Cerebellar nuclear complex (tissue), 1 donor: Measurements from ENCODE around the gene C1orf50.
"Not testable (repeated sequence)": the region's sequence is repeated elsewhere in the genome, so short reads cannot be mapped to it uniquely, and the experiment has no call there.

Source experiments
- DNase-seq, 2 experiments: peaks; one replicate each; lab custom pipeline; 2025; lab: John Stamatoyannopoulos, UW

Gene C1orf50

DNA sequence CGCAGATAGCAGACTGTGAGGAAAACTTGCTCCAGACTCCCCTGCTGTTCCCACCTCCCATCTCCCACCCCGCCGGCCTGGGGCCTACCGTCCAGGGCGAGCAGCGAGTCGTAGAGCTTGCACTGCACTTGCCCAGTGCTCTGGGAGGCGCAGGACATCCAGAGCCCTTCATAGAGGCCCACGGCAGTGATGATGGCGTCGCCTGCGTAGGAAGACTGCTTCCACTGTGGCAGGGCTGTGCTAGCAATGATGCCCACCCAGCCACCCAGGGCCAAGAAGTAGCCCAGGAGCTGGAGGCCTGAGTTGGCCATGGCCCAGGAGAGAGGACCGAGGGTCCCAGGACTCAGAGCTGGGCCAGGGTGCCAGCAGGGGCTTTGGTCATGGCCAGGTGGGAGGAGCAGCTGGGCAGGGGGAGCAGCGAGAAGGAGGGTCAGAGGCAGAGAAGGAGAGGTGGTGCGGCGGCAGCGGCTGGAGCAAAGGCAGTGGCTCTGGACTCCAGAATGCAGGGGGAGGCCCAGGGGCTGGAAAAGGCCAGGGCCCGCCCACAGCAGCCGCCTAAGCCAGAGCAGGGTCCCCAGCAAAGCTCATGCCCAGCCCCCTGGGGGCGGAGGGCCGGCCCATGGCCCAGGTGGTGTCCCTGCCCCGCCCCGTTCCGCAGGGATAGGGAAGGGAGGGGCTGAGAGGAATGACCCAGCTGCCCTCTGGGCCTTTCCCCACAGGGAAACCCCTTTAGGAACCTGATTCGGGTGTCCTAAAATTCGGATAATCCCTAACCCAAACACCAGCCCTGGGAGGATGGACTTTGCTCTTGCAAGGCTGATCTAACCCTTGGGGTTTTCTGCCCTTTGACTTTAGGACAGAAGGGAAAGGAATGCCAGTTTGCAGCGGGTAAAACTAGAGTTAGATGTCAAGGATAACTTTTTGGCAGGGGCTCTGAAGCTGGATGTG is 27.0 kb upstream of the C1orf50 start, which contains the start of gene CLDN19:
Gene CLDN19, minus strand, starts transcription at position 484 of the 948 bp plus-strand sequence. Its CDS starts 173 bp downstream, at position 311.
- no peak for DNase-seq

DNA sequence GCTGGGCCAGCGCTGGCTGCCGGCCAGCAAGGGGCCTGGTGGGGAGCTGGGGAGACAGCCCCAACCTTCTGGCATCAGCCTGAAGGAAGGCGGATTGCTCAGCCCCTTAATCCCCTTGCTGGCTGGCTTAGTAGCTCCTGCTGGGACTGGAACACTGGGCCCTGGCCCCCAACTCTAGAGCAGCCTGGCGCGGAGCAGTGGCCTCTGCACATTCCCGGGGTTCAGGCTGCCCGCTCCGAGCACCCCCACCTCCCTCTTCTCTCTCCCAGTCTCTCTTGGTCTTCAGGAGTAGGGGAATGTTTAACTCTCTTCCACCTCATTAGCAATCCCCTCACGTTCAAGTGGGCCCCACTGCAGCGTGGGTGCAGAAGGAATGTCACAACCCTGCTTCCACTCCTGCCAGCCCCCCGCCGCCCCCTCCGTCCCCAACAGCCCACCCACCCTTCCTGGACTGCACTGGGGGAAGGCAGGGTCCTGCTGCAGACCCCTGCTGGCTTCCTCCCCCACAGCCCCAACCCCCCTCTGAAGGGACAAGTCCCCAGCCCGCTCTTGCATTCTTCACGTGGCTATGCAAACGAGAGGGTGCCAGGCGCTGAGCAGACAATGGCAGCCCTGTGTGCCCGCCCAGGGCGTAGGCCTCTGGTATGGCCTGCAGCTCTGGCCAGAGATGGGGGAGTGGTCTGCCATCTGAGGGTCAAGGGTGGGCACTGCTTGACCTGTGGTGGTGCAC is 26.0 kb upstream of the C1orf50 start:
- no peak for DNase-seq

DNA sequence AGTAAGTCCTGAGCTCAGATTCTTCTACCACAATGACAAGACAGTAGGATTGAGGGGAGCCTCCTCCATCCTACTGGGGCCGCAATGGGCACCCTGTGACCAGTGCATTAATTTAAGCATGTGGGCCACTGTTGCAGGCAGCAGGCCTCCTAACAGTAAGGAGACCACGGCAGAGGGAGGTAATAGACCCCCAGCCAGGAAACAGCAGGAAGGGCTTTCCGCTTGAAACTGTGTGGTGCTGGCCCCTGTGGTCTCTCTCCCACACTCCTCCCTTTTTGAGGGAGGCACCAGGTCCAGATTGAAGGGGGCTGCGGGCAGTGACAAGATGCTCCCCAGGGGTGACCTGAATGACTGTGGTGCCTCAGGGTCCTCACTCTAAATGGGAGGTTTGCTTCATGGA is 25.3 kb upstream of the C1orf50 start:
- no peak for DNase-seq

DNA sequence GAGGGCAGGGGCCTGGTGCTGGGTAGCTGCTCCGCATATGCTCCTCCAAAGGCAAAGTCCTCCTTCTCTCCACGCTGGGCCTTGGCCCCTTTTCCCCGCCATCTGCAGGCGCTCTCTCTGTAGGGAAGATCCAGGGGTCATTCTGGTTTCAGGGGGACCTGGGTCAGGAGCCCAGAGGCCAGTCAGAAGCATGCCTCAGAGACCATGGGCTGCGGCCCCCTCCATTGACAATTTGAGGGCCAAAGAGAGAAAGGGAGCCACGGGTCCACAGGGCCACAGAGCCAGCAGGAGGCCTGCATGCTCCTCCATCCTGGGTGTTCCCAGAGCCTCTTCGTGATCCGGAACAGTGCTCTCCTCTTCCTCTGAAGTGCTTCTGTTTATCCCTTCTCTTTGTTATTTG is 24.9 kb upstream of the C1orf50 start:
- no peak for DNase-seq

DNA sequence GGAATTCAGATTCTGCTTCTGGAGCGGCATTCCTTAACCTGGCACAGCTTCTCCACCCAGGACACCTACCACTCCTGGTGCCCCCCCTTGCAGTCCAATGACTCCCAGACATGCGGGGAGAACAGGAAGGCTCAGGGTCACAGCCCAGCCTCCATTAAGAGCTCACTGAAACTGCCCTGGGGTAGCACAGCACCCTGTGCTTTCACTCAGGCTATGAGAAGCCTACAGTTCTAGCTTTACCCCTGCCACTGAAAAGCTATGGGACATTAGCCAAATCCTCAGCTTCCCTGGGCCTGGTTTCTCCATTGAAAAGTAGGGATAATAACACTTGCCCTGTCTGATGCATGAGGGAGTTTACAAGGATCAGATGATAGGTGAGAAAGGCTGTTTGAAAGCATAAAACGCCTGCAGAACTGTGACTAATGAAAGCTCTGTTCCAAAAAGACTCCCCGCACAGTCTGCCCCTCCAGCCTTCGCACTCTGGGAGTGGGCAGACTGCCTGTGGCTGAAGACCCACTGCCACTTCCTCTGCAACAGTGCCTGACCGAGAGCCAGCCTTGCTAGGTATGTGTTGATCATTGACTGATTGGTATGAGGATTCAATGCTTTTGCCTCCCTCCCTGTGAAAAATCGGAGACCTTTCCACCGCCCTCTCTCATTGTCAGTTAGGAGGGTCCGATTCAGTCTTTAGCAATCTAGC is 24.3 kb upstream of the C1orf50 start:
- DNase-seq, result no peak

DNA sequence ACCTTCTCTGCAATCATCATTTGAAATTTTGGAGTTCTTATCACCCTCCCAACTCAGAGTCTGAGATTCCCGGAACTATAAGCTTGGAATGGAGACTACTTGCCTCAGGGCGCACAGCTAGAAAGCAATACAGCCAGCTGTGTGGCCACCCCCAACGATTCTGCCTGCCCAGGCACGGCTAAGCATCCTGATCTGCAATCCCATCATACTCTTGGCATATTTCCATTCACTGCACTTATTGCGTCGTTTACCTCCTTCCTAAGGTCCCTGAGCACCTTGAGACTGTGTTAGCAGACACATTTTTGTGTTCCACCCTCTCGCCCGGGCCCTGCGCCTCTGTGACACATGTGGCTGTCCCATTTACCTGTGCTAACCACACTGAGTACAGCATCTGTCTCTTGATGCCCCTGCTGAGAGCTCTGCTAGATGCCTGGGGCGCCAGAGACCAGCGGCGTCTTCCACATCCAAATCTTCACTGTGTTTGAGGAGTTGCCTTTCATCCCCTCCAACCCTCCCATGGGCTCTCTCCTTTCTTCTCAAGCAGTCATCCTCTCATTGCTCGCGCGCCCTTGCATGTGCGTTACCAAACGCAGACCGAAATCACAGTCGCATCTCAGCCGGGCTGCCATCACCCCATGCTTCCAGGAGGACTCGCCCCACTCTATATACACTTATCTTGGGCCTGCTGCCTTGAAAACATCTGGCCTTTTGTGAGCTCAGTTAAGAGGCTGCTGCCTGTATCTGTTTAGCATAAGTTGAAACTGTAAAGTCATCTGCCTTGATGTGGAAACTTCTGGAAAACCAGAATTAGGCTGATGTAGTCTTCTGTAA is 23.5 kb upstream of the C1orf50 start:
- DNase-seq, result no peak

DNA sequence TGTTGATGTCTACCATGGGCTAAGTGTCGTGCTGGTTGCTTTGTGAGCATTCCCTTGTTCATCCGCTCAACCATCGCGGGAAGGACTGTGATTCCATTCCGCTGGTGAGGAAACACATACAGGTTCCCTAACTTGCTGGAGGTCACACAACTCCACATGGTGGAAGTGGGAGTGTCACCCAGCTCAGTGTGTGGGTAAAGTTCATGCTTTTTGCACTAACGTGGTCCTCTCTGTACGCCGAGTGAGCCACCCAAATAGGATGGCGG is 23.0 kb upstream of the C1orf50 start:
- no peak for DNase-seq

DNA sequence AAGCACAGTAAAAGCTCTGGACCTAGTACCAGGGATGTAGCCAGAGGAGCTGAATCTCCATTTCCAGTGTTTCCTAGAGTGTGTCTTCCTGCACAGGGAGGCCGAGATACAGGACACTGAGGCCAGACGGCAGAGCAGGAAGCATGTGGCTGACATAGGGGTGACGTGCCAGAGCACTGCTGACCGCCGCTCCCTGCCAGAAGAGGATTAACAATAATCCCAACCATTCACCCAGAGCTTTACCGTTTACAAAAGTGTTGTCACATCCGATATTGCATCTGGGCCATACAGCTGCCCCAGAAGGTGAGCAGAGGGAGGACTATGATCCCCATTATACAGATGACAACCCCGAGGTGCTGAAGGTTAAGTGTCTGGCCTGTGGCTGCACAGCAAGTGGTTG is 21.2 kb upstream of the C1orf50 start:
- peak in 1 of 2 experiments; percentile 15 for DNase-seq

DNA sequence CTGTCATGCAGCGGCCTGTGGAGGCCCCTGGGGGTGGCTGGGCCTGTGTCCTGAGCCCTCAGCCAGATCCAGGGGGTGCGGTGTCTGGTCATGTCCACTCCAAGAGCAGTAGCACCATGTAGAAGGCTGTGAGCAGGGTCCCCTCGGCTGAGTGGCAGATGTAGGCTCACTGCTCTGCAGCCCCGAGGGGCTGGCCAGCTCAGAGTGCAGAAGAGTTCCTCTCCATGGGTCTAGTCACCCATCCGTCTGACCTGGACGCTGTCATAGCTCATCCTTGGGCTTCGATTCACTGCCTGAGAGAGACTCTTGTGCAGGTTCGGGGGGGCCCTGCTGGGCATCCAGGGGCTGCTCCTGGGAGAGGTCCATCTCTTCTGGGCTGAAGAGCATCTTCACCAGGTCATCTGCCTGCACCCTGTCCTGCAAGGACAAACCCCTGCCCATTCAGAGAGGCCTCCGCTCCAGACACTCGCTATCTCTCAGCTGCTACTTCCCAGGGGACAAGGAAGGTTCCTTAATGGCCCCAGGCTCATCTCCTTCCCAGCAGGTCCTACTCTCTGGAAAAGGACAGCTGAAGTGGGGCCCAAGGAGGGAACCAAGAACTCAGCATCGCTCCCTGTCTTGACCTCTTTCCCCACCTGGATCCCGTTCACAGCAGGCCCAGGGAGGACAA is 20.5 kb upstream of the C1orf50 start:
- DNase-seq, result no peak

DNA sequence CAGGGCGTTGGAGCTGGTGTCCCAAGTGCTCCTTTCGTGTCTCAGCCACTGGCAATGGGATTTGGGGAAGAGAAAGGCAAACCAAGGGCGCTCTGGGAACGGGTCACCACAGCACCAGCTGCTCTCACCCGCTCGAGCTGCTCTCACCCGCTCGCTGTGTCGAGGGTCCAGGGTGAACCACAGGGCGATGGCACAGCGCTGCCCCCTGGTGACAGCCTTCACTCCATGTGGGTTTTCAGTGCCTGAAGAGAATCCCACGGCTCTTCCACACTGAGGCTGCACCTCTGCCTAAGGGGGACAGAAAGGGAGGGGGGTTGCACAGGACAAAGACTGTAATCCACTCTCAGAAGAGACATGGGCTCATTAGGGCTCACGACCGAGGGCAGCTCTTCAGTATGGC is 19.9 kb upstream of the C1orf50 start:
- no peak for DNase-seq

DNA sequence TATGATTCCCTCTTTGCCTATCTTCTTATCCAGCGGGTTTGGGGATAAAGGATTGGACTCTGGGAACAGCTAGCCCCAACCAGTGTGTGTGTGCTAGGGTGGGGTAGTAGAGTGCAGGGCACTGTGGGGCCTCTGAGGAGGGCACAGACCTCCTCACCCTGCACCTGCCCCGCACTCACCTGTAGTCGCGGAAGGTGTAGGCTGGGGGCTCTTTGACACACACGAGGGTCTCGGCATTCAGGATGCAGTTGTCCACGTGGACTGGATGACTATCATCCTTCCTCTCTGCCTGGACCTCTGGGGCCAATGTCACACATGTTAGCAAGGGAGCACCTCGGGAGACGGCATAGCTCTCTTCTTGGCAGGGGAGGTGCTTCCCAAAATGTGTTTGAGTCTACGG is 19.0 kb upstream of the C1orf50 start:
- no peak for DNase-seq

DNA sequence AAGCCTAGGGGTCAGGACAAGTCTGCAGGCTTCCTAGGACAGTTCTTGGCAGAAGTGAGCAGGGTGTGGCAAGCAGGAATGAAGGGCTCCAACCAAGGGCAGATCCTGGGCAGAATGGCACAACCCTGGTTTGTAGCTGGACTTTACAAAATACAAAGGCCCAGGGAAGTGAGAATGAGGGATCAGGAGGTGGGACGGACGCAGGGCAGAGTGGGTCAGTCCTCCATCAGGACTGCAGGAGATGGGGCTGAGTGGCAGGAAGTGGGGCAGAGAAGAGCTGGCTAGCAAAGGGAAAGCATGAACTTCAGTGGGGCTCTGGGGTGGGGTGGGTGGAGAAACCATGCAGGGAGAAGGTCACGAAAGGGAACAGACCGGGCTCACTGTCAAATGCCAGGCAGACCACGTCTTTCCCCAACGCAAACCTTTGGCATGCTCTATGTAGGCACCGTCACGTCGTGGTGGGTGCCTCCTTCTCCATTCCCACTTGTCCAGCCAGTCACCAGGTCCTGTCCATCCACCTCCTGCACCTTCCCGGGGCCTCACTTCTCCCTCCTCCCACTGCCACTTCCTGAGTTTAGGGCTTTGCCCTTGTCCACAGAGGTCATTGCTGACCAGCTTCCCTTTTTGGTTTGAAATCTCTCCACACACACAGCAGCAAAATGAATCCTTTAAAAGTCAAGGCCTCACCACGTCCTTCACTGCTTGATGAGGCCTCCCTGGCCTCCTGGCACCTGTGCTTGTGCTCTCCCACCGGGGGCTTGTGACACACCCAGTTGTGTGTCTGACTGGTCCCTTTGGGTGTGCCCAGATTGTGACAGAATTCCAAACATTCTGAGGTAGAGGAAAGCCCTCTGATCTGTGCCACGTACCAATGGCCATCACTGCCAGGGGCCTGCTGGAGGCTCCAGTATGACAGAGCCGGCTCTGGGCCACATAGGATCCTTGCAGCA is 18.3 kb upstream of the C1orf50 start:
- no peak for DNase-seq

DNA sequence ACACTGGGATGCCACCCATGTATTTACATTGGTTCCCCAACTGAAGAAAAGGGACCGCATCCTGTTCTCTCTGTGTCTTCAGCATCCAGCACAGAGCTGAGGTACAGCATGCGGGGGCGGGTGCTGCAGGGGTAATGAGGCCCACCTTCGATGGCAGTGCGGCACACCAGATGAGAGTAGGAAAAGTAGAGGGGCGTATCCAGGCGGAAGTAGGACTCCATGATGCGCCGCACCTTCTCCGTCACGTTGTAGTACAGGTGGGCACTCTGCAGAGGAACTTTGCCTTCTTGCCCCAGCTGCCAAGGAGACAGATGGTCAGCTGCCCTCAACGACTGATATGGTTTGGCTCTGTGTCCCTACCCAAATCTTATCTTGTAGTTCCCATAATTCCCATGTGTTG is 17.0 kb upstream of the C1orf50 start:
- DNase-seq, result no peak

DNA sequence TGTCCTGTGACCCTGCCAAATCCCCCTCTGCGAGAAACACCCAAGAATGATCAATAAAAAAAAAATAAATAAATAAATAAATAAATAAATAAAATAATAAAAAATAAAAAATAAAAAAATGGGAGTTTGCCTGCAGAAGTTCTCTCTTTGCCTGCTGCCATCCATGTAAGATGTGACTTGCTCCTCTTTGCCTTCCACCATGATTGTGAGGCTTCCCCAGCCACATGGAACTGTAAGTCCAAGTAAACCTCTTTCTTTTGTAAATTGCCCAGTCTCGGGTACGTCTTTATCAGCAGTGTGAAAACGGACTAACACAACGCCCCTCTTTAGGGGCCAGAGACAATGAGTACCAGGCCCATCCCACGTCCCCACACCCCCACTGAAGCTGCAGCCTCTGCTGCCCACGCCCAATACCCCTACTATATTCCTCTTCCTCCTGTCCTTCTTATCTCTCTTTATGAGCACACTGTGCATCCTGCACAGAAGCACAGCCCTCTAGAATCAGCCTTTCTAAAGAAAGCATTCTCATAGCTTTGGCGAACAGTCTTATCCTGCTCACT is 15.5 kb upstream of the C1orf50 start:
- not testable (repeated sequence) for DNase-seq

DNA sequence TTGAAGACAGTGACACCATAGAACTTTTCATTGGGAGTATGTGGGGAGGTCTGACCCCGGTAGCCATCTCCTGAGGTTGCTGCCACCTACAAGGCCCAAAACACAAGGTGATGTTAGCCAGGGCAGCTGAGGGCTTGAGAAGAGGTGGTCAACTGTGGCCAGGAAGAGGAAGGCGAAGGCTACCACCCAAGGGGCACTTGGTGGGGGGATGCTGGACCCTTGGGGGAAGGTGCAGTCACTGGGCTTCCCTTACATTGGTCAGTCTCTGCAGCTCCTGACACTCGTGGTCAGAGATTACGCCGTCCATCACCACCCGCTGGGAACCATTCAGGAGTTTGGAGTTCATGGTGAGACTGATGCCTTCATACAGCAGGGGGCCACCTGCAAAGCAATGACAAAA is 14.8 kb upstream of the C1orf50 start:
- no peak for DNase-seq

DNA sequence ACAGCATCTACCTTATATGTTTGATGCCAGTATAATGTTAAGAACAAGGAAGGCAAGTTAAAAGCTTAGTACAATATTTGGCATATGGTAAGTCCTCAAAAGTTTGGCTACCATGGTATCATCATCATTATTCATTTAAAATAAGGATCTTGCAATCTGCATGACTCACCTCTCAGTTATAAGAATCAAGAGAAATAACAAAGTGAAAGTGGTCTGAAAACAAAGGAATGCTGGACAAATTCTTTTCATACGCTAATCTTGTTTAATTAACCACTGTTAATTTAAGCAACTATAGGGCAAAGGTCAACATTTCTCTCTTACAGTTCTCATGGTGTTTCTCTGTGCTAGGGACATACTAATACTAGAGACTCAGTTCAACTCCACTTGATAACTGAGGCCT is 14.0 kb upstream of the C1orf50 start:
- DNase-seq, result no peak

DNA sequence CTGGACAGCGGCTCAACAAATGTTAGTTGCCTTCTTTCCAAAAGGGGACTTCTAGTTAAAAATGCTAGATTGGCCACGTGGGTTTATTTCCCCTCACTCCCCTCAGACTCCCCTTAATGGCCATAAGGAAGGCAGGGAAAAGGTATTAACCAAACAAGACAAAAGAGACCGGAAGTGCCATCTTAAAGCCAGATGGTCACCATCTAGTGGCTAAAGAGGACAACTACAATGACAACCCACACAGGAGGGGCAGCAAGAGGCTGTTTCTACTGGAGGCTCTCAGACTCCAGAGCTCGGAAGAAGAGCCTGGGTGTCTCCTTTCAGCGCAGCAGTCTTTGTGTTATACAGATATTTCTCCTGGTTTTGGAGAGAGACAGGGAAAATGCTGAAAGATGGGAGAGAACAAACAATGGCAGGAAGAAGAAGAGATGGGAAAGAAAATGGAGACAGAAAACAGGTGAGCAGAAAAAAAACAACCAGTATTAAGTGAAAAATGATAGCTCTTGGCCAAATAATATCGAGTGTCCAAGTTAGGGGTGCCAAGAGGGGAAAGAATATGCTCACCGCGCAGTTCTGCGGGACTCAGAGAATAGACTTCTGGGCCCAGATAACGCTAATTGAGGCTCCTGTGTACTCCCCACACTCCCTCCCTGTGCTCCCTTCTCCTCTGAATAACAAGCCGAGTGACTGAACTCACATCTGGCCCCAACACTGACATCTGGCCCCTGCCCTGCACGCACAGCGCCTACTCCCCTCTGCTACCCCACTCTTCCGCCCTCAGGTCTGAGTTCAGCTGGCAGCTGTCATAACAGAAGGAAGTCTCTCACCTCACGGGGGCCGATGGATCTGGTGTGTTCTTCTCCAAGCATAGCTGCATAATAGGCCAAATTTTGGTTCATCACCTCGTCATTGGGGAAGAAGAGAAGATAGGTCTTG is 9.8 kb upstream of the C1orf50 start:
- no peak for DNase-seq

DNA sequence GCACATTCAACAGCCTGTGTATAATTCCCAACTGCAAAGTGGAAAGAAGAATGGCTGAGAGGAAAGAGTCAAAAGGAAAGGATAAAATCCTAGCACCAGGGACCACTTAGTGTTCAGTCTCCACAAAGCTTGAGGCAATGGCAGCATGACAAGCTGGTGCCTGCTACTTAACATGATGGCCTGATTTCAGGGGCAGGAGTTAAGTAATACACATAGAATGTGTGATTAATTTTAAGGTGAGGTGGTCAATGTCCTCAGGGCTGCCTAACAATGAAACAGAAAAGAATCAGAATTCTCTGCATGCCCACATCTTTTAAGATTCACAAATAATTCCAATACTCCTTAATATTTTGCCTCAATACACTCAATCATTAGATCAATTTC is 9.2 kb upstream of the C1orf50 start:
- no peak for DNase-seq

DNA sequence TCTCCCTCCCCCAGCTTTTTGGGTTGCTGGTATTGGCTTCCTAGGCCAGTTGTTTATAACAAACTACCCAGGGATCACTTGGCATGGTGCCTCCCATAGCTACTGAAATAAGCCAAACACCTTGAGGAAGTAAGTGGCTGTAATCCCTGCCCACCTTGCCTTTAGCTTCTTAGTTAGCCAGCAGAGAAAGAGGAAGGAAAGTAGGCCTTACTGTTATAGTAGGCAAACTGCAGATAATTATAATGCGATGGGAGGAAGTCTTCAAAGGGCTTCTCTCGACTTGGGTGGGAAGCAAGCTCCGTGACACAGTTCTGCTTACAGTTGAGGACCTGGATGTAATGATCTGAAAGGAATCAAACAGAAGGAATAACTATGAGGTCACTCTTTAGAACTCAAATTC is 8.4 kb upstream of the C1orf50 start:
- no peak for DNase-seq
